H7 (cell line): ENCODE results near the gene ROBO4. TPM values are rescaled to one million over a fixed set of nuclear protein-coding genes. Genes with fewer than 3 reads are reported as not detected.

Experiments
- DNase-seq: peaks from one replicate; pipeline ENCODE4 v3.0.0; 2012
- H3K27me3 ChIP-seq: 2 replicates; pipeline ENCODE4 v1.6.0; 2011; ENCODE audit warnings: mild to moderate bottlenecking, low read length; ENCODE audit not compliant: control insufficient read depth, insufficient read depth
- H3K36me3 ChIP-seq: replicated peaks from 2 replicates; pipeline ENCODE4 v1.5.1; 2011; ENCODE audit warnings: low read length; ENCODE audit not compliant: control insufficient read depth, insufficient read depth
- H3K4me3 ChIP-seq: 2 replicates; pipeline ENCODE4 v1.5.1; 2011; ENCODE audit warnings: low read depth, mild to moderate bottlenecking, control low read depth, low read length, moderate library complexity; ENCODE audit not compliant: insufficient read depth
- total RNA-seq: library from RNA; depleted of rRNA; stranded (reverse); fragments of >200 nt; shearing (Covaris generic); gene quantifications from 2 replicates; pipeline ENCODE4 v1.2.3, GENCODE V29; 2014

ROBO4 gene
- total RNA-seq, 1 experiment from 2014 or later, result not detected

- Histone ChIP-seq H3K27me3 (peaks cover 46% of the 10 kb centered on the region), H3K36me3 (no peaks in the 10 kb centered on the region), H3K4me3 (peak overlapping the region; percentile 68)
- peak; percentile 77 for DNase-seq
These were observed 20.6 kb downstream of the ROBO4 start for GRCh38 chr11:124876818-124877630.

GRCh38 chr11:124875943-124876817 lies 21.5 kb downstream of the ROBO4 start:
- no peaks in the 10 kb centered on the region for H3K36me3 ChIP-seq
- peaks cover 54% of the 10 kb centered on the region for H3K27me3 ChIP-seq
- DNase-seq, result peak; percentile 97
- peak overlapping the region; percentile 68 for H3K4me3 ChIP-seq

- Histone ChIP-seq H3K36me3 (no peaks in the 10 kb centered on the region), H3K27me3 (peaks cover 62% of the 10 kb centered on the region), H3K4me3 (peak overlapping the region; percentile 68; the same call in 1 of the 2 replicates)
- DNase-seq, result peak; percentile 68
These were observed 22.3 kb downstream of the ROBO4 start for GRCh38 chr11:124875401-124875800.

GRCh38 chr11:124874571-124875255 lies 23.0 kb downstream of the ROBO4 start:
- no peak overlapping the region for H3K4me3 ChIP-seq
- no peaks in the 10 kb centered on the region for H3K36me3 ChIP-seq
- DNase-seq, result peak; percentile 16
- H3K27me3 ChIP-seq, result peaks cover 69% of the 10 kb centered on the region

GRCh38 chr11:124873951-124874350 lies 23.7 kb downstream of the ROBO4 start:
- Histone ChIP-seq H3K27me3 (peaks cover 76% of the 10 kb centered on the region), H3K36me3 (no peaks in the 10 kb centered on the region), H3K4me3 (no peak overlapping the region)
- peak; percentile 5 for DNase-seq

GRCh38 chr11:124872741-124873140 lies 24.9 kb downstream of the ROBO4 start:
- H3K4me3 ChIP-seq, result no peak overlapping the region
- peaks cover 85% of the 10 kb centered on the region for H3K27me3 ChIP-seq
- DNase-seq, result peak; percentile 80
- no peaks in the 10 kb centered on the region for H3K36me3 ChIP-seq

GRCh38 chr11:124872280-124872679 lies 25.4 kb downstream of the ROBO4 start:
- Histone ChIP-seq H3K4me3 (no peak overlapping the region), H3K27me3 (peaks cover 89% of the 10 kb centered on the region), H3K36me3 (no peaks in the 10 kb centered on the region)
- DNase-seq, result peak; percentile 28

GRCh38 chr11:124870430-124870829 lies 27.2 kb downstream of the ROBO4 start:
- no peak overlapping the region for H3K4me3 ChIP-seq
- peak; percentile 11 for DNase-seq
- peaks cover 100% of the 10 kb centered on the region for H3K27me3 ChIP-seq
- no peaks in the 10 kb centered on the region for H3K36me3 ChIP-seq

- no peaks in the 10 kb centered on the region for H3K36me3 ChIP-seq
- H3K4me3 ChIP-seq, result no peak overlapping the region
These were observed 27.7 kb downstream of the ROBO4 start for GRCh38 chr11:124869856-124870387.

GRCh38 chr11:124869331-124869730 lies 28.3 kb downstream of the ROBO4 start:
- no peak overlapping the region for H3K4me3 ChIP-seq
- H3K36me3 ChIP-seq, result no peaks in the 10 kb centered on the region
- DNase-seq, result no peak

More at GRCh38 chr11:124869856-124870387, 27.7 kb downstream of the ROBO4 start:
- peak; percentile 20 for DNase-seq
- H3K27me3 ChIP-seq, result peaks cover 100% of the 10 kb centered on the region

GRCh38 chr11:124868331-124869274 lies 29.1 kb downstream of the ROBO4 start:
- peaks cover 100% of the 10 kb centered on the region for H3K27me3 ChIP-seq
- peak; percentile 71 for DNase-seq
- H3K36me3 ChIP-seq, result no peaks in the 10 kb centered on the region
- H3K4me3 ChIP-seq, result no peak overlapping the region; the same call in 1 of the 2 replicates

More at GRCh38 chr11:124869331-124869730, 28.3 kb downstream of the ROBO4 start:
- peaks cover 100% of the 10 kb centered on the region for H3K27me3 ChIP-seq

- peak; percentile 83 for DNase-seq
- Histone ChIP-seq H3K36me3 (no peaks in the 10 kb centered on the region), H3K27me3 (peaks cover 100% of the 10 kb centered on the region)
These were observed 30.0 kb downstream of the ROBO4 start for GRCh38 chr11:124867700-124868099.

More at GRCh38 chr11:124867700-124868099, 30.0 kb downstream of the ROBO4 start:
- H3K4me3 ChIP-seq, result no peak overlapping the region
